HepG2 (cell line): Measurements from ENCODE around the gene SULT2A1.
A peak's percentile ranks its signal among the peaks of the same experiment; 100 is the strongest.

Source experiments
- FOSL1 ChIP-seq: sonication (generic); formaldehyde crosslinking; IDR thresholded peaks from 2 replicates; pipeline ENCODE4 v1.9.0; 2021; ENCODE audit warnings: missing genetic modification reagents, borderline replicate concordance
- HMGA1 ChIP-seq: sonication (generic); formaldehyde crosslinking; conservative IDR thresholded peaks from 2 replicates; pipeline ENCODE4 v1.4.0; 2020; ENCODE audit warnings: missing genetic modification reagents
- HNRNPL ChIP-seq: fragments of 200-400 bp; formaldehyde crosslinking; IDR thresholded peaks from 2 replicates; pipeline ENCODE4 v1.6.1; 2017; ENCODE audit warnings: mild to moderate bottlenecking, low read depth, low read length
- MYC ChIP-seq: sonication (generic); formaldehyde crosslinking; IDR thresholded peaks from 2 replicates; pipeline ENCODE4 v1.9.0; 2021; ENCODE audit warnings: missing genetic modification reagents, borderline replicate concordance
- TCF12 ChIP-seq, 2 experiments: fragments of 450-650 bp in 1 of 2; sonication (generic) in 1 of 2; formaldehyde crosslinking in 1 of 2; IDR thresholded peaks; 2 replicates each; pipeline versions ENCODE4 v1.6.1 to v1.8.0; 2017 to 2022; ENCODE audit warnings: antibody characterized with exemption in 1 of 2, mild to moderate bottlenecking in 1 of 2, missing genetic modification reagents in 1 of 2, moderate library complexity in 1 of 2
- TSC22D2 ChIP-seq: sonication (generic); formaldehyde crosslinking; IDR thresholded peaks from 2 replicates; pipeline ENCODE4 v1.5.1; 2020; ENCODE audit warnings: missing genetic modification reagents, mild to moderate bottlenecking, borderline replicate concordance
- ZBTB37 ChIP-seq: sonication (generic); formaldehyde crosslinking; IDR thresholded peaks from 2 replicates; pipeline ENCODE4 v1.4.0; 2020; ENCODE audit warnings: mild to moderate bottlenecking, missing genetic modification reagents
- ZNF281 ChIP-seq: sonication (generic); formaldehyde crosslinking; IDR thresholded peaks from 2 replicates; pipeline ENCODE4 v1.4.0; 2020; ENCODE audit warnings: missing genetic modification reagents, borderline replicate concordance
- ZNF644 ChIP-seq: IDR thresholded peaks from 2 replicates; pipeline ENCODE4 v1.6.1; 2016; ENCODE audit warnings: low read depth
- ZSCAN30 ChIP-seq: sonication (generic); formaldehyde crosslinking; IDR thresholded peaks from 2 replicates; pipeline ENCODE4 v1.5.0; 2020; ENCODE audit warnings: mild to moderate bottlenecking, missing genetic modification reagents
- TF ChIP-seq, protein P1 (sequence below): sonication (generic); formaldehyde crosslinking; IDR thresholded peaks from 2 replicates; pipeline ENCODE4 v1.8.1; 2023; ENCODE audit warnings: mild to moderate bottlenecking, missing genetic modification reagents
- TF ChIP-seq, protein P2 (sequence below): sonication (generic); formaldehyde crosslinking; IDR thresholded peaks from 2 replicates; pipeline ENCODE4 v1.5.0; 2020; ENCODE audit warnings: mild to moderate bottlenecking, missing genetic modification reagents, moderate library complexity

GRCh38 chr19:47895165-47895782 lies 9.2 kb upstream of the SULT2A1 start:
- TF ChIP-seq HNRNPL (no peak), HMGA1 (CRISPR knock-in tag) (no peak), ZNF644 (CRISPR knock-in tag) (no peak), ZNF281 (CRISPR knock-in tag) (no peak), ZSCAN30 (no peak), FOSL1 (CRISPR knock-in tag) (no peak), ZBTB37 (CRISPR knock-in tag) (peak; percentile 45; the same call in 1 of the 2 replicates), TCF12 (IDR thresholded peaks at IDR 0.05) (no peak), TCF12 (CRISPR knock-in tag; IDR thresholded peaks at IDR 0.05) (no peak), TSC22D2 (CRISPR knock-in tag) (no peak), MYC (CRISPR knock-in tag) (no peak)
- TF ChIP-seq, protein P1, sequence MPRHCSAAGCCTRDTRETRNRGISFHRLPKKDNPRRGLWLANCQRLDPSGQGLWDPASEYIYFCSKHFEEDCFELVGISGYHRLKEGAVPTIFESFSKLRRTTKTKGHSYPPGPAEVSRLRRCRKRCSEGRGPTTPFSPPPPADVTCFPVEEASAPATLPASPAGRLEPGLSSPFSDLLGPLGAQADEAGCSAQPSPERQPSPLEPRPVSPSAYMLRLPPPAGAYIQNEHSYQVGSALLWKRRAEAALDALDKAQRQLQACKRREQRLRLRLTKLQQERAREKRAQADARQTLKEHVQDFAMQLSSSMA (CRISPR knock-in tag): no peak
- TF ChIP-seq, protein P2, sequence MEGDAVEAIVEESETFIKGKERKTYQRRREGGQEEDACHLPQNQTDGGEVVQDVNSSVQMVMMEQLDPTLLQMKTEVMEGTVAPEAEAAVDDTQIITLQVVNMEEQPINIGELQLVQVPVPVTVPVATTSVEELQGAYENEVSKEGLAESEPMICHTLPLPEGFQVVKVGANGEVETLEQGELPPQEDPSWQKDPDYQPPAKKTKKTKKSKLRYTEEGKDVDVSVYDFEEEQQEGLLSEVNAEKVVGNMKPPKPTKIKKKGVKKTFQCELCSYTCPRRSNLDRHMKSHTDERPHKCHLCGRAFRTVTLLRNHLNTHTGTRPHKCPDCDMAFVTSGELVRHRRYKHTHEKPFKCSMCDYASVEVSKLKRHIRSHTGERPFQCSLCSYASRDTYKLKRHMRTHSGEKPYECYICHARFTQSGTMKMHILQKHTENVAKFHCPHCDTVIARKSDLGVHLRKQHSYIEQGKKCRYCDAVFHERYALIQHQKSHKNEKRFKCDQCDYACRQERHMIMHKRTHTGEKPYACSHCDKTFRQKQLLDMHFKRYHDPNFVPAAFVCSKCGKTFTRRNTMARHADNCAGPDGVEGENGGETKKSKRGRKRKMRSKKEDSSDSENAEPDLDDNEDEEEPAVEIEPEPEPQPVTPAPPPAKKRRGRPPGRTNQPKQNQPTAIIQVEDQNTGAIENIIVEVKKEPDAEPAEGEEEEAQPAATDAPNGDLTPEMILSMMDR (CRISPR knock-in tag): no peak
